Body of pancreas (tissue), 4 donors: ENCODE measurements around the gene JAKMIP2.

ENCODE experiments used
- CTCF ChIP-seq, 7 experiments: fragments of 450-650 bp in 4 of 7; fragments of 200-600 bp in 3 of 7; sonication (generic) in 3 of 7; IDR thresholded peaks; one replicate each; pipeline ENCODE4 v1.5.1; 2016 to 2019; ENCODE audit warnings: antibody characterized with exemption in 7 of 7
- POLR2A ChIP-seq, 3 donors: fragments of 450-650 bp; IDR thresholded peaks; one replicate each; pipeline ENCODE4 v1.6.1; 2016; ENCODE audit warnings: antibody characterized with exemption in 3 of 3, mild to moderate bottlenecking in 2 of 3

GRCh38 chr5:147699496-147700088 is 82.9 kb downstream of the JAKMIP2 start:
- TF ChIP-seq CTCF (IDR thresholded peaks at IDR 0.05): no peak
- no peak for TF ChIP-seq POLR2A (IDR thresholded peaks at IDR 0.05)
